ENCODE results near the gene SMARCC2. TPM values are rescaled to one million over a fixed set of nuclear protein-coding genes. Genes with fewer than 3 reads are reported as not detected.

Gene SMARCC2
- polyA plus RNA-seq (ENCODE audit: insufficient read length): 160 TPM
- long read RNA-seq, donor 1, partial matches to known transcripts: 76 of 77 reads
- long read RNA-seq, donor 1, other reads (novel, unspliced or antisense): 0 of 77 reads
- long read RNA-seq, donor 2, full-length matches to known transcripts: 1 of 22 reads
- long read RNA-seq, donor 2, partial matches to known transcripts: 21 of 22 reads
- long read RNA-seq, donor 2, other reads (novel, unspliced or antisense): 0 of 22 reads
- long read RNA-seq, donor 3, full-length matches to known transcripts: 4 of 28 reads
- long read RNA-seq, donor 3, partial matches to known transcripts: 24 of 28 reads
- long read RNA-seq, donor 3, other reads (novel, unspliced or antisense): 0 of 28 reads
- long read RNA-seq, donor 4: 0 reads
- long read RNA-seq, donor 5, full-length matches to known transcripts: 6 of 24 reads
- long read RNA-seq, donor 5, partial matches to known transcripts: 18 of 24 reads
- long read RNA-seq, donor 5, other reads (novel, unspliced or antisense): 0 of 24 reads
- long read RNA-seq, donor 6, partial matches to known transcripts: 13 of 16 reads
- long read RNA-seq, donor 6, other reads (novel, unspliced or antisense): 0 of 16 reads
- long read RNA-seq, donor 7, full-length matches to known transcripts: 3 of 60 reads
- long read RNA-seq, donor 7, partial matches to known transcripts: 57 of 60 reads
- long read RNA-seq, donor 7, other reads (novel, unspliced or antisense): 0 of 60 reads
- long read RNA-seq, donor 8, full-length matches to known transcripts: 7 of 7 reads
- long read RNA-seq, donor 8, partial matches to known transcripts: 0 of 7 reads
- long read RNA-seq, donor 8, other reads (novel, unspliced or antisense): 0 of 7 reads

GRCh38 chr12:56189099-56189917 is at the start of gene SMARCC2:
TSS of gene SMARCC2 (minus strand) at chr12:56189483. CDS start at chr12:56189461, 22 bp downstream.
- DNase-seq: peak; percentile 82

- DNase-seq: no peak
These were observed 48.3 kb upstream of the SMARCC2 start for GRCh38 chr12:56237552-56237951.

- DNase-seq: no peak
These were observed 47.7 kb upstream of the SMARCC2 start for GRCh38 chr12:56236985-56237384.

GRCh38 chr12:56236091-56236490 is 46.8 kb upstream of the SMARCC2 start:
- no peak for DNase-seq

- no peak for DNase-seq
These were observed 45.6 kb upstream of the SMARCC2 start for GRCh38 chr12:56234746-56235436.

GRCh38 chr12:56231184-56231582 is 41.9 kb upstream of the SMARCC2 start:
- no peak for DNase-seq

- DNase-seq: no peak
These were observed 41.3 kb upstream of the SMARCC2 start for GRCh38 chr12:56230432-56231183.

- DNase-seq: no peak
These were observed 40.7 kb upstream of the SMARCC2 start, which contains the start of gene SLC39A5 for GRCh38 chr12:56229916-56230431. TSS of gene SLC39A5 (plus strand) at chr12:56230051. CDS start at chr12:56231275, 1,224 bp downstream.

- DNase-seq: no peak
These were observed 39.8 kb upstream of the SMARCC2 start for GRCh38 chr12:56229082-56229481.

- no peak for DNase-seq
These were observed 35.7 kb upstream of the SMARCC2 start for GRCh38 chr12:56224954-56225353.

GRCh38 chr12:56224102-56224701 is 34.9 kb upstream of the SMARCC2 start, which contains the start of gene NABP2:
TSS of gene NABP2 (plus strand) at chr12:56224342. CDS start at chr12:56224857, 515 bp downstream.
- DNase-seq: peak; percentile 99

- DNase-seq: no peak
These were observed 34.4 kb upstream of the SMARCC2 start for GRCh38 chr12:56223571-56224101.

GRCh38 chr12:56222531-56222895 is 33.2 kb upstream of the SMARCC2 start:
- DNase-seq: no peak

GRCh38 chr12:56221757-56222530 is 32.7 kb upstream of the SMARCC2 start, which contains the start of gene RNF41:
TSS of gene RNF41 (minus strand) at chr12:56221922. CDS start at chr12:56214047, 7,875 bp downstream.
- DNase-seq: peak; percentile 97

GRCh38 chr12:56221232-56221756 is 32.0 kb upstream of the SMARCC2 start:
- peak; percentile 66 for DNase-seq

- DNase-seq: no peak
These were observed 31.4 kb upstream of the SMARCC2 start for GRCh38 chr12:56220611-56221231.

GRCh38 chr12:56219840-56220239 is 30.6 kb upstream of the SMARCC2 start:
- DNase-seq: no peak

GRCh38 chr12:56216461-56216860 is 27.2 kb upstream of the SMARCC2 start:
- DNase-seq: no peak
